HL-60 (cell line): ENCODE results near the gene ARID1B.

Experiments used
- POLR2AphosphoS5 ChIP-seq: IDR thresholded peaks from 2 replicates; pipeline ENCODE4 v1.6.1; 2012; ENCODE audit warnings: low read depth
- TF ChIP-seq, protein P1 (sequence below): IDR thresholded peaks from one replicate; pipeline ENCODE4 v1.5.1; 2011; ENCODE audit warnings: low read length, control low read depth, inconsistent platforms; ENCODE audit not compliant: insufficient read depth
- TF ChIP-seq, protein P2 (sequence below): IDR thresholded peaks from 2 replicates; pipeline ENCODE4 v1.6.1; 2012; ENCODE audit warnings: low read depth; ENCODE audit not compliant: insufficient replicate concordance

- TF ChIP-seq, protein P1, sequence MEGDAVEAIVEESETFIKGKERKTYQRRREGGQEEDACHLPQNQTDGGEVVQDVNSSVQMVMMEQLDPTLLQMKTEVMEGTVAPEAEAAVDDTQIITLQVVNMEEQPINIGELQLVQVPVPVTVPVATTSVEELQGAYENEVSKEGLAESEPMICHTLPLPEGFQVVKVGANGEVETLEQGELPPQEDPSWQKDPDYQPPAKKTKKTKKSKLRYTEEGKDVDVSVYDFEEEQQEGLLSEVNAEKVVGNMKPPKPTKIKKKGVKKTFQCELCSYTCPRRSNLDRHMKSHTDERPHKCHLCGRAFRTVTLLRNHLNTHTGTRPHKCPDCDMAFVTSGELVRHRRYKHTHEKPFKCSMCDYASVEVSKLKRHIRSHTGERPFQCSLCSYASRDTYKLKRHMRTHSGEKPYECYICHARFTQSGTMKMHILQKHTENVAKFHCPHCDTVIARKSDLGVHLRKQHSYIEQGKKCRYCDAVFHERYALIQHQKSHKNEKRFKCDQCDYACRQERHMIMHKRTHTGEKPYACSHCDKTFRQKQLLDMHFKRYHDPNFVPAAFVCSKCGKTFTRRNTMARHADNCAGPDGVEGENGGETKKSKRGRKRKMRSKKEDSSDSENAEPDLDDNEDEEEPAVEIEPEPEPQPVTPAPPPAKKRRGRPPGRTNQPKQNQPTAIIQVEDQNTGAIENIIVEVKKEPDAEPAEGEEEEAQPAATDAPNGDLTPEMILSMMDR: no peak
- TF ChIP-seq, protein P2, sequence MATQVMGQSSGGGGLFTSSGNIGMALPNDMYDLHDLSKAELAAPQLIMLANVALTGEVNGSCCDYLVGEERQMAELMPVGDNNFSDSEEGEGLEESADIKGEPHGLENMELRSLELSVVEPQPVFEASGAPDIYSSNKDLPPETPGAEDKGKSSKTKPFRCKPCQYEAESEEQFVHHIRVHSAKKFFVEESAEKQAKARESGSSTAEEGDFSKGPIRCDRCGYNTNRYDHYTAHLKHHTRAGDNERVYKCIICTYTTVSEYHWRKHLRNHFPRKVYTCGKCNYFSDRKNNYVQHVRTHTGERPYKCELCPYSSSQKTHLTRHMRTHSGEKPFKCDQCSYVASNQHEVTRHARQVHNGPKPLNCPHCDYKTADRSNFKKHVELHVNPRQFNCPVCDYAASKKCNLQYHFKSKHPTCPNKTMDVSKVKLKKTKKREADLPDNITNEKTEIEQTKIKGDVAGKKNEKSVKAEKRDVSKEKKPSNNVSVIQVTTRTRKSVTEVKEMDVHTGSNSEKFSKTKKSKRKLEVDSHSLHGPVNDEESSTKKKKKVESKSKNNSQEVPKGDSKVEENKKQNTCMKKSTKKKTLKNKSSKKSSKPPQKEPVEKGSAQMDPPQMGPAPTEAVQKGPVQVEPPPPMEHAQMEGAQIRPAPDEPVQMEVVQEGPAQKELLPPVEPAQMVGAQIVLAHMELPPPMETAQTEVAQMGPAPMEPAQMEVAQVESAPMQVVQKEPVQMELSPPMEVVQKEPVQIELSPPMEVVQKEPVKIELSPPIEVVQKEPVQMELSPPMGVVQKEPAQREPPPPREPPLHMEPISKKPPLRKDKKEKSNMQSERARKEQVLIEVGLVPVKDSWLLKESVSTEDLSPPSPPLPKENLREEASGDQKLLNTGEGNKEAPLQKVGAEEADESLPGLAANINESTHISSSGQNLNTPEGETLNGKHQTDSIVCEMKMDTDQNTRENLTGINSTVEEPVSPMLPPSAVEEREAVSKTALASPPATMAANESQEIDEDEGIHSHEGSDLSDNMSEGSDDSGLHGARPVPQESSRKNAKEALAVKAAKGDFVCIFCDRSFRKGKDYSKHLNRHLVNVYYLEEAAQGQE: no peak
- TF ChIP-seq POLR2AphosphoS5: no peak
These were observed 212.1 kb downstream of the ARID1B start for GRCh38 chr6:156989159-156989806.
